ENCODE measurements around the gene CEBPZ. TPM values are rescaled to one million over a fixed set of nuclear protein-coding genes. Genes with fewer than 3 reads are reported as not detected.

The CEBPZ gene
- 100 to 1,000 TPM; 100 to 104 TPM for total RNA-seq
- polyA plus RNA-seq = 31.1 TPM

GRCh38 chr2:37231241-37232130 is at the start of gene CEBPZ, which contains the start of gene NDUFAF7:
CEBPZ (minus strand) TSS chr2:37231596; CDS start chr2:37231567, 29 bp downstream.
NDUFAF7 (plus strand) TSS chr2:37231658; CDS start chr2:37231706, 48 bp downstream.
- Mint-ChIP-seq H3K36me3 (peaks cover 4 to 36% (median 17%) of the 10 kb centered on the region in 3 donors), H3K27me3 (no peaks in the 10 kb centered on the region), H3K27ac (no peak within 1 kb of the TSS), H3K9me3 (no peaks in the 10 kb centered on the region), H3K4me3 (no peak within 1 kb of the TSS), H3K4me1 (peaks cover 19 to 54% (median 35%) of the 10 kb centered on the region in 3 donors)
- DNase-seq = peak; percentile 77 to 94 (median 84)
- no peaks in the 10 kb centered on the region for H3K9me3 ChIP-seq (ENCODE audit: low read length)
- H3K27ac ChIP-seq (ENCODE audit: low read depth, low read length) = peak within 1 kb of the TSS; percentile 80
- H3K27me3 ChIP-seq (ENCODE audit: insufficient read depth, low read length, poor library complexity, severe bottlenecking) = no peaks in the 10 kb centered on the region
- POLR2A ChIA-PET = interaction anchor here (0.8 to 1.7 kb wide), 10 partner anchors 12 to 265 kb away, joined by 3 to 7 read pairs (median 4); partner anchors contain the start of genes EIF2AK2, PRKD3 and STRN
- peaks cover 44% of the 10 kb centered on the region for H3K4me1 ChIP-seq (ENCODE audit: insufficient read depth, low read length)
- peaks cover 17% of the 10 kb centered on the region for H3K36me3 ChIP-seq (ENCODE audit: insufficient read depth, low read length)
- peak within 1 kb of the TSS; percentile 87 for H3K4me3 ChIP-seq (ENCODE audit: low read length)
- CTCF ChIA-PET = interaction anchor here (0.9 to 1.4 kb wide), 6 partner anchors 9 to 159 kb away, joined by 3 to 5 read pairs (median 3); partner anchors contain the start of gene CEBPZOS

DNA sequence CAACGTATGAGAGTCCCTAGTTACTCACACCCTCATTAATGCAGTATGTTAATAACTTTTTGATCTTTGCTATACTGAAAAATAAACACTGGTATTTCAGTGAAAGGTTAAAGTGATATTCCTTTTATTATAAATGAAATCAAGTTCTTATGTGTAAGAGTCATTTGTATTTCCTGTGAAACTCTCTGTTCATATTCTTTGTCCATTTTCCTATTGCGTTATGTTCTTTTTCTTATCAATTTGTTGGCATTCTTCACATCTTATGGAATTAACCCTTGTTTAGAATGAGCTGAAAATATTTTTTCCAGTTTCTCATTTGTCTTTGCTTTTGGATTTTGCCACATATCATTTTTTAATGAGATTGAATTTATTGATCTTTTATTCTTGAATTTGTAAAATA is 44.9 kb upstream of the CEBPZ start:
- Mint-ChIP-seq H3K9me3 (no peaks in the 10 kb centered on the region), H3K4me1 (no peaks in the 10 kb centered on the region), H3K4me3 (no peak overlapping the region), H3K36me3 (peaks cover 0 to 58% (median 6%) of the 10 kb centered on the region in 3 donors), H3K27ac (no peak overlapping the region), H3K27me3 (no peaks in the 10 kb centered on the region)
- Histone ChIP-seq H3K27me3 (ENCODE audit: insufficient read depth, low read length, poor library complexity, severe bottlenecking) (no peaks in the 10 kb centered on the region), H3K36me3 (ENCODE audit: insufficient read depth, low read length) (peaks cover 5% of the 10 kb centered on the region), H3K27ac (ENCODE audit: low read depth, low read length) (no peak overlapping the region), H3K4me3 (ENCODE audit: low read length) (no peak overlapping the region), H3K4me1 (ENCODE audit: insufficient read depth, low read length) (no peaks in the 10 kb centered on the region), H3K9me3 (ENCODE audit: low read length) (no peaks in the 10 kb centered on the region)
- DNase-seq = no peak
- ChIA-PET POLR2A (no interaction called here), CTCF (no interaction called here)

- H3K27ac Mint-ChIP-seq = no peak overlapping the region
- no peak overlapping the region for H3K4me3 Mint-ChIP-seq
- H3K4me1 Mint-ChIP-seq = no peaks in the 10 kb centered on the region
- no peak overlapping the region for H3K27ac ChIP-seq (ENCODE audit: low read depth, low read length)
- POLR2A ChIA-PET = no interaction called here
- no peaks in the 10 kb centered on the region for H3K9me3 ChIP-seq (ENCODE audit: low read length)
- DNase-seq = no peak
- peaks cover 5% of the 10 kb centered on the region for H3K36me3 ChIP-seq (ENCODE audit: insufficient read depth, low read length)
- no peaks in the 10 kb centered on the region for H3K9me3 Mint-ChIP-seq
- no peaks in the 10 kb centered on the region for H3K27me3 Mint-ChIP-seq
- no peak overlapping the region for H3K4me3 ChIP-seq (ENCODE audit: low read length)
- no peaks in the 10 kb centered on the region for H3K27me3 ChIP-seq (ENCODE audit: insufficient read depth, low read length, poor library complexity, severe bottlenecking)
- H3K4me1 ChIP-seq (ENCODE audit: insufficient read depth, low read length) = no peaks in the 10 kb centered on the region
- H3K36me3 Mint-ChIP-seq = peaks cover 0 to 55% (median 9%) of the 10 kb centered on the region in 3 donors
- CTCF ChIA-PET = no interaction called here
These were observed 43.1 kb upstream of the CEBPZ start for GRCh38 chr2:37274359-37274965.

GRCh38 chr2:37271376-37272067 is 40.1 kb upstream of the CEBPZ start:
- DNase-seq = no peak
- H3K36me3 ChIP-seq (ENCODE audit: insufficient read depth, low read length) = peaks cover 5% of the 10 kb centered on the region

DNA sequence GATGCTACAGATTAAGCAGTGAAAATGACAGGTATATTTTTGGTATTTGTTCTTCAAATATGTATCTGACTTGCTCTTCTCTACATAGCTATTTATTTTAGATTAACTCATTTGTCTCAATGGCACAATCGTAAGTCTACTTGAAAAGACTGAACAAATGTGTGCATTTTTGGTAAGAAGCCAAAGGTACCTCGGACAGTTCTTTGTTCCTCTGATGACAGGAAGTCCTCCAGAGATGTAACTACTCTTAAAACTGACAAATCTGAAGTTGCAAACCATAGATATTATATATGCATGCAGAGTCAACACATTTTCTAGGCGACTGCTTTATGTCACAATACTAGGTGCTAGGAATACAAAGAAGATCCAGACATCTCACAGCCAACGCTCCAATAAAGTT is 36.7 kb upstream of the CEBPZ start:
- Histone ChIP-seq H3K4me1 (ENCODE audit: insufficient read depth, low read length) (no peaks in the 10 kb centered on the region), H3K4me3 (ENCODE audit: low read length) (no peak overlapping the region), H3K27me3 (ENCODE audit: insufficient read depth, low read length, poor library complexity, severe bottlenecking) (no peaks in the 10 kb centered on the region), H3K36me3 (ENCODE audit: insufficient read depth, low read length) (no peaks in the 10 kb centered on the region), H3K27ac (ENCODE audit: low read depth, low read length) (no peak overlapping the region), H3K9me3 (ENCODE audit: low read length) (no peaks in the 10 kb centered on the region)
- H3K27ac Mint-ChIP-seq = no peak overlapping the region
- H3K4me1 Mint-ChIP-seq = no peaks in the 10 kb centered on the region
- H3K36me3 Mint-ChIP-seq = peaks cover 0 to 63% (median 14%) of the 10 kb centered on the region in 3 donors
- POLR2A ChIA-PET = no interaction called here
- no peak overlapping the region for H3K4me3 Mint-ChIP-seq
- DNase-seq = no peak
- H3K27me3 Mint-ChIP-seq = no peaks in the 10 kb centered on the region
- no peaks in the 10 kb centered on the region for H3K9me3 Mint-ChIP-seq
- CTCF ChIA-PET = no interaction called here

More at GRCh38 chr2:37271376-37272067, 40.1 kb upstream of the CEBPZ start:
- no peak overlapping the region for H3K4me3 Mint-ChIP-seq
- POLR2A ChIA-PET = no interaction called here
- Histone ChIP-seq H3K4me3 (ENCODE audit: low read length) (no peak overlapping the region), H3K27ac (ENCODE audit: low read depth, low read length) (no peak overlapping the region), H3K9me3 (ENCODE audit: low read length) (no peaks in the 10 kb centered on the region), H3K27me3 (ENCODE audit: insufficient read depth, low read length, poor library complexity, severe bottlenecking) (no peaks in the 10 kb centered on the region), H3K4me1 (ENCODE audit: insufficient read depth, low read length) (no peaks in the 10 kb centered on the region)
- peak overlapping the region in 3 of 8 donors; percentile 5 to 39 (median 38) for H3K27ac Mint-ChIP-seq
- no peaks in the 10 kb centered on the region for H3K27me3 Mint-ChIP-seq
- H3K36me3 Mint-ChIP-seq = peaks cover 0 to 60% (median 13%) of the 10 kb centered on the region in 3 donors
- CTCF ChIA-PET = interaction anchor here (1.0 kb wide), 1 partner anchor 96 kb away, joined by 3 read pairs; no protein-coding TSS in a partner anchor
- H3K9me3 Mint-ChIP-seq = no peaks in the 10 kb centered on the region
- H3K4me1 Mint-ChIP-seq = no peaks in the 10 kb centered on the region

GRCh38 chr2:37267685-37268084 is 36.3 kb upstream of the CEBPZ start:
- Histone ChIP-seq H3K36me3 (ENCODE audit: insufficient read depth, low read length) (no peaks in the 10 kb centered on the region), H3K9me3 (ENCODE audit: low read length) (no peaks in the 10 kb centered on the region), H3K4me3 (ENCODE audit: low read length) (no peak overlapping the region), H3K27ac (ENCODE audit: low read depth, low read length) (no peak overlapping the region), H3K4me1 (ENCODE audit: insufficient read depth, low read length) (no peaks in the 10 kb centered on the region), H3K27me3 (ENCODE audit: insufficient read depth, low read length, poor library complexity, severe bottlenecking) (no peaks in the 10 kb centered on the region)
- Mint-ChIP-seq H3K4me3 (no peak overlapping the region), H3K4me1 (no peaks in the 10 kb centered on the region), H3K36me3 (peaks cover 0 to 64% (median 16%) of the 10 kb centered on the region in 3 donors), H3K9me3 (no peaks in the 10 kb centered on the region), H3K27ac (peak overlapping the region in 1 of 8 donors; percentile 10), H3K27me3 (no peaks in the 10 kb centered on the region)
- ChIA-PET POLR2A (no interaction called here), CTCF (no interaction called here)
- no peak for DNase-seq

DNA sequence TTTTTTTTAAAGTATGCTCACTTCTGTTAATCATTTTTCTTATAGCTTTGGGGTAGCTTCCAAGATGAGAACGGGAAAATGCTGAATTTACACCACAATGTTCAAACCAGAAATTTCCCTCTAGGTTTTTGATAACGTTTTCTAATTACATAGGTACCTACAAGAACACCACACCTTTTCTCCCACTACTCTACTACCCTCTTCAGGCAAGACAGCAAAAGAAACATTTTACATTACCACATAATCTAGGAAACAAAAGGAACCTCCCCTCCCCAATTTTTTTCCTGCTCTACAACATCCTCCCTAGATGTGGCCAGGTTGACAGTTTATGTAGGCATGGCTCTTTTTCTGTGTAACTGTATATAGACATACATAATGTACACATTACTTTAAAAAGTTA is 32.4 kb upstream of the CEBPZ start:
- CTCF ChIA-PET = no interaction called here

More for the DNA sequence above, 32.4 kb upstream of the CEBPZ start:
- no peaks in the 10 kb centered on the region for H3K27me3 Mint-ChIP-seq
- no peaks in the 10 kb centered on the region for H3K9me3 Mint-ChIP-seq
- no peak overlapping the region for H3K4me3 Mint-ChIP-seq
- no peaks in the 10 kb centered on the region for H3K4me1 ChIP-seq (ENCODE audit: insufficient read depth, low read length)
- H3K27me3 ChIP-seq (ENCODE audit: insufficient read depth, low read length, poor library complexity, severe bottlenecking) = no peaks in the 10 kb centered on the region
- peak overlapping the region in 2 of 8 donors; percentile 50 to 72 for H3K27ac Mint-ChIP-seq
- H3K27ac ChIP-seq (ENCODE audit: low read depth, low read length) = no peak overlapping the region
- DNase-seq = no peak
- no peak overlapping the region for H3K4me3 ChIP-seq (ENCODE audit: low read length)
- H3K36me3 Mint-ChIP-seq = peaks cover 0 to 66% (median 13%) of the 10 kb centered on the region in 3 donors
- no peaks in the 10 kb centered on the region for H3K36me3 ChIP-seq (ENCODE audit: insufficient read depth, low read length)
- no peaks in the 10 kb centered on the region for H3K4me1 Mint-ChIP-seq
- no peaks in the 10 kb centered on the region for H3K9me3 ChIP-seq (ENCODE audit: low read length)
- POLR2A ChIA-PET = no interaction called here

Measured in CD8-positive, alpha-beta memory T cell (primary cell).